ENCODE measurements around the gene CARD9.

CARD9 gene

DNA sequence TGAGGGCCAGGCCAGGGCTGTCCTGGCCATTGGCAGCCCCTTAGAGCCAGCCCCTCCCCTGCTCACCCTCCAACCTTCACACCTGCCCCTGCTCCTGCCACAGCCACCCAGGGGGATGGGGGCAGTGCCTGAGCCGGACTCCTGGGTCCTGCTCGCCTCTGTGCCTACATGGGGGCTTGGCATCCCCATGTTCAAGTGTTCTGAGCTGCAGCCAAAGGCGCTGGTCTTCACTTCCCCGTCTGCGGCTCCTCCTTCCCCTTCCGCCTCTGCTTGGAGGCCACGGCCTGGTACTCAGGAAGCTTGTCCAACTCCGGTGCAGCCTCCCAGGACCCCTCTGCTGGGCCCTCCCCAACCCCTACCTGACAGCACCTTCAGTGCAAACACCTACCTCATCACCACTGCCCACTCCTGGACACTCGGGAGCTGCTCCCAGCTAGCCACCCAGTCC lies 7.7 kb downstream of the CARD9 start:
- Mint-ChIP-seq H3K4me1 (ENCODE audit: low read depth) (peaks cover 5% of the 10 kb centered on the region), H3K4me3 (no peak overlapping the region), H3K27ac (no peak overlapping the region), H3K9me3 (ENCODE audit: low read depth) (no peaks in the 10 kb centered on the region), H3K27me3 (no peaks in the 10 kb centered on the region), H3K36me3 (no peaks in the 10 kb centered on the region)

- H3K4me1 Mint-ChIP-seq (ENCODE audit: low read depth), result peaks cover 5% of the 10 kb centered on the region
- no peak overlapping the region for H3K4me3 Mint-ChIP-seq
- no peak overlapping the region for H3K27ac Mint-ChIP-seq
- H3K27me3 Mint-ChIP-seq, result no peaks in the 10 kb centered on the region
- no peaks in the 10 kb centered on the region for H3K36me3 Mint-ChIP-seq
- H3K9me3 Mint-ChIP-seq (ENCODE audit: low read depth), result no peaks in the 10 kb centered on the region
These were observed 8.3 kb downstream of the CARD9 start for GRCh38 chr9:136364942-136365774.

GRCh38 chr9:136363949-136364748 lies 9.3 kb downstream of the CARD9 start:
- Mint-ChIP-seq H3K36me3 (no peaks in the 10 kb centered on the region), H3K27me3 (no peaks in the 10 kb centered on the region), H3K4me3 (peak overlapping the region; percentile 70), H3K4me1 (ENCODE audit: low read depth) (peaks cover 5% of the 10 kb centered on the region), H3K27ac (no peak overlapping the region), H3K9me3 (ENCODE audit: low read depth) (no peaks in the 10 kb centered on the region)

GRCh38 chr9:136363106-136363948 lies 10.1 kb downstream of the CARD9 start, which contains the start of gene DNLZ:
Gene DNLZ (minus strand): TSS chr9:136363744. CDS start chr9:136363714, 30 bp downstream.
- H3K36me3 Mint-ChIP-seq, result no peaks in the 10 kb centered on the region
- H3K4me3 Mint-ChIP-seq, result peak within 1 kb of the TSS; percentile 83
- H3K4me1 Mint-ChIP-seq (ENCODE audit: low read depth), result peaks cover 5% of the 10 kb centered on the region
- no peaks in the 10 kb centered on the region for H3K9me3 Mint-ChIP-seq (ENCODE audit: low read depth)
- no peaks in the 10 kb centered on the region for H3K27me3 Mint-ChIP-seq
- H3K27ac Mint-ChIP-seq, result peak within 1 kb of the TSS; percentile 58

- Mint-ChIP-seq H3K27ac (no peak overlapping the region), H3K36me3 (no peaks in the 10 kb centered on the region), H3K27me3 (no peaks in the 10 kb centered on the region), H3K9me3 (ENCODE audit: low read depth) (no peaks in the 10 kb centered on the region), H3K4me3 (peak overlapping the region; percentile 83), H3K4me1 (ENCODE audit: low read depth) (peaks cover 5% of the 10 kb centered on the region)
These were observed 11.1 kb downstream of the CARD9 start for GRCh38 chr9:136362450-136362784.

DNA sequence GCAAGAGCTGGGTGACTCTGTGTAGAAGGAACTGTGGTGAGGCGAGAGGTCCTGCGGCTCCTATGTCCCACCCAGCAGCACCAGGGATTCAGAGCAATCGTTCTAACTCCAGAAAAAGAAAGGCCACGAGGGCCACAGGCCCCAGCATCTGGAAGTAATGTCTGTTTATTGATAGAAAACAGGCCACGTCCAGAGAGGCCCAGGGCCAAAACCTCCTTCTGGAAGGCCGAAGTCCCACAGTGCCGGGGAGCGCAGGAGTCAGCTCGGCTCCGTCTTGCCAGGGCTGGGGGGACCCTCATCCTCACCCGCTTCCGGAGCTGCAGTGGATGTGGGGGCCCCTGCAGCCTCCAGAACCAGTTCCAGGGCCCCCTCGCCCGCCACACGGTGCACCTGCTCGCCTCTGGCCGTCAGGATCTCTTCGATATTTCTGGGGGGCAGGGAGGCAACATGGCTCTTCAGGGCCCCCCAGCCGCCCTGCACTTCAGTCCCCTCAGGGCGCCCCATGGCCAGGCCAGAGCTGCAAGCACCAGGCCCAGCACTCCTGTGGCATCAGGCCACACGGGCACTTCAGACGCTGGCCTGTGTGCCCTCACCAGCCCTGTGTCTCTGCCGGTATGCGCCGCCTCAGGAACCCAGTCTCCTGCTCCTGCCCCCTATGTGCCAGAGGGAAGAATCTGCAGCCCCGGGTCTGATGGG lies 11.6 kb downstream of the CARD9 start:
- Mint-ChIP-seq H3K27ac (no peak overlapping the region), H3K27me3 (no peaks in the 10 kb centered on the region), H3K4me3 (no peak overlapping the region), H3K9me3 (ENCODE audit: low read depth) (no peaks in the 10 kb centered on the region), H3K4me1 (ENCODE audit: low read depth) (peaks cover 5% of the 10 kb centered on the region), H3K36me3 (no peaks in the 10 kb centered on the region)

DNA sequence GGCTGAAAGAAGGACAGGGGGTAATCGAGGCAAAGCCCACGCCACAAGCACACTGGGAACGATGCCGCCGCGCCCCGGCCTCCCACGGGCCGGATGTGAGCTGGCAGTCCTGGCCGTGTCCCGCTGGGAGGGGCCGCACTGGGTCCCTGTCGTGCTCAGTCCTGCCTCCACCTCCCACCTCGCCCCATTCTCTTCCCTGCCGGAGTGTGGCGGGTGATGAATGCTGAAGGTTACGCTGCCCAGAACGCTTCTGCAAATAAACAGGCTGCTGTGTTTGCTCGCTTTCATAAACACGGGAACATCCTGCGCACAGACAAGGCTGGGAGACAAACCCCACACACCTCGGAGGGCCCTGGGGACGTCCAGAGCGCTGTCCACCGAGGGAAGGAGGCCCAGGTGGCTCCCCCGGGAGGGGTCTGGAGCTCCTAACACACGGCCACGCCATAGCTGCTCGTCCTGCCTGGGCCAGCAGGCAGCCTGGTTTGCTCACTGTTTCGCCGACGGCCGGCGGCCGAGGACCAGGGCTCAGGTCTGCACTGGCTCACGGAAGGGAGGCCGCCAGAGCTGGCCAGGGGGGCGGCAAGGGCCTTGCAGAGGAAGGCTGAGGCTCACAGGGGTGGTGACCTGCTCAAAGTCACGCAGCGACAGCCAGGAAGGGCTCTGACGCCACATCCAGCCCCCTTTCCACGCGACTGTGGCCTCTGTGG lies 12.3 kb downstream of the CARD9 start:
- Mint-ChIP-seq H3K27ac (no peak overlapping the region), H3K4me3 (no peak overlapping the region), H3K36me3 (no peaks in the 10 kb centered on the region), H3K9me3 (ENCODE audit: low read depth) (no peaks in the 10 kb centered on the region), H3K27me3 (no peaks in the 10 kb centered on the region), H3K4me1 (ENCODE audit: low read depth) (peaks cover 5% of the 10 kb centered on the region)

DNA sequence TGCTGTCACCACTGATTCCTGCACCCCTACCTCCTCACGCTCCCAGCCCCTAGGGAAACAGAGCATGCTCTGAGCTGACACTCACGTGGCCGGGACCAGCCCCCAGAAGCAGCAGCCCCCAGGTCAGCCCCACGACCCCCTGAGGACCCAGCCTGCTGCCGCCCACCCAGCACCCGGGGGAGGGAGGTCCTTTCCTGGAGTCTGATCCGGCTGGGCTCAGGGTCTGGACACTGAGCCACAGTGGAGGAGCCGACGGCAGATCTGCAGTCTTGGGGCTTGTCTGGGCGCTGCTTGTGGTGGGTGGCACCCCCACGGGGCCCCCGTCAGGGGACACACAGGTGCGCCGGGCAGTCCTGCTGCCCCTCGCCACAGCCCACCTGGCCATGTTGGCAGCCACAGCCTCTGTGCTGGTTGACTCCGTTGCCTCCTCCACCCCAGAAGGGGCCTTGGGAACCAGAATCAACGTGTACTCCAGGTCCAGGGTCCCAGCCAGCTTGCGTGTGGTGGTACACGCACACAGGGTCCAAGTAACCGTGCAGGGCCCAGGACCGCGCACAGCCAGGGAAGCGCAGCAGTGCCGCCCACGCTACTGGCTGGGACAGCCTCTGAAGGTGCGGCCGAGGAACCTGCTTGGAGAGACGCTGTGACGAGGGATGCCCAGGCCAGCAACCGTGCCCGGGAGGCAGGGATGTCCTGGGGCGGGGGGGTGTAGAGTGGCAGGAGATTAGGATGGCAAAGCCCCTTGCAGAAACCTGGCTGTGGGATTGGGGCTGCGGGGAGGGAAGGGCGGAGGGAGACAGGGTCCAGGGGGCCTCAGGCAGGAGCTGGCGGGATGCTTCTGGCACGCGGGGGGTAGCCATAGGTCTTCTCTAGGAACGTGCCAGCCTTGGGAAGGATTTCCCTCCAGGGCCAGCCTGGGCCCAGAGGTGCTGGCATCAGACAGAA lies 13.4 kb downstream of the CARD9 start:
- no peaks in the 10 kb centered on the region for H3K36me3 Mint-ChIP-seq
- no peak overlapping the region for H3K4me3 Mint-ChIP-seq
- H3K27me3 Mint-ChIP-seq, result no peaks in the 10 kb centered on the region
- H3K27ac Mint-ChIP-seq, result no peak overlapping the region
- H3K4me1 Mint-ChIP-seq (ENCODE audit: low read depth), result peaks cover 3% of the 10 kb centered on the region
- no peaks in the 10 kb centered on the region for H3K9me3 Mint-ChIP-seq (ENCODE audit: low read depth)

DNA sequence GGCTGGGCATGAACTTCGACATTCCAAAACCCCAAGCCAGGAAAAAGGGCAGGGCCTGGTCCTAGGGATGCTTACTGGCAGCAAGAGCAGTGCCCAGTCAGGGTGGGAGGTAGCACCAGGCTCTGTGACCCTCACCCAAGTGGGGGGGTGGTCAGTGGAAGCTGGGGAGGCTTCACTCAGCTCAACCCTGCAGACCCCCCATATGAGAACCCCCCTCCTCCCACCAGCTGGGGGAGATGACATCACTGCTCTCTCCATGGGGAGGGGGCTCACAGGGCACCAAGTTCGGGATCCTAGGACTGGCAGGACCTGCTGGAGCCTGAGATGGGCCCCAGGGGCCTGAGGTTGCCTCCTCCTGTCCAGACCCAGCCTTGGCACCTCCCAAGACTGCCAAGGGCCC lies 14.6 kb downstream of the CARD9 start:
- Mint-ChIP-seq H3K4me3 (no peak overlapping the region), H3K27ac (no peak overlapping the region), H3K9me3 (ENCODE audit: low read depth) (no peaks in the 10 kb centered on the region), H3K4me1 (ENCODE audit: low read depth) (peaks cover 3% of the 10 kb centered on the region), H3K27me3 (no peaks in the 10 kb centered on the region), H3K36me3 (no peaks in the 10 kb centered on the region)

- no peaks in the 10 kb centered on the region for H3K36me3 Mint-ChIP-seq
- no peak overlapping the region for H3K4me3 Mint-ChIP-seq
- peaks cover 3% of the 10 kb centered on the region for H3K4me1 Mint-ChIP-seq (ENCODE audit: low read depth)
- no peaks in the 10 kb centered on the region for H3K9me3 Mint-ChIP-seq (ENCODE audit: low read depth)
- no peak overlapping the region for H3K27ac Mint-ChIP-seq
- H3K27me3 Mint-ChIP-seq, result no peaks in the 10 kb centered on the region
These were observed 15.5 kb downstream of the CARD9 start for GRCh38 chr9:136358016-136358415.

GRCh38 chr9:136357202-136357725 lies 16.2 kb downstream of the CARD9 start:
- Mint-ChIP-seq H3K9me3 (ENCODE audit: low read depth) (no peaks in the 10 kb centered on the region), H3K27me3 (no peaks in the 10 kb centered on the region), H3K4me1 (ENCODE audit: low read depth) (no peaks in the 10 kb centered on the region), H3K36me3 (no peaks in the 10 kb centered on the region), H3K27ac (no peak overlapping the region), H3K4me3 (no peak overlapping the region)

- H3K27ac Mint-ChIP-seq, result no peak overlapping the region
- H3K9me3 Mint-ChIP-seq (ENCODE audit: low read depth), result no peaks in the 10 kb centered on the region
These were observed 17.6 kb downstream of the CARD9 start for GRCh38 chr9:136355616-136356557.

More at GRCh38 chr9:136355616-136356557, 17.6 kb downstream of the CARD9 start:
- Mint-ChIP-seq H3K4me3 (no peak overlapping the region), H3K27me3 (no peaks in the 10 kb centered on the region), H3K36me3 (no peaks in the 10 kb centered on the region), H3K4me1 (ENCODE audit: low read depth) (no peaks in the 10 kb centered on the region)
